GM12873 (cell line): Measurements from ENCODE around the gene ZNF780B.

Source experiments
- CTCF ChIP-seq: IDR thresholded peaks from 2 replicates; pipeline ENCODE4 v1.5.1; 2012; ENCODE audit warnings: low read depth, mild to moderate bottlenecking, moderate library complexity, low read length, control low read depth; ENCODE audit not compliant: insufficient read depth; ENCODE audit errors: missing control alignments

The ZNF780B gene

GRCh38 chr19:39997638-39998216 lies 58.3 kb downstream of the ZNF780B start:
- TF ChIP-seq CTCF = no peak

GRCh38 chr19:39996811-39997637 lies 59.0 kb downstream of the ZNF780B start, which contains the start of gene ZNF546:
ZNF546 (plus strand) TSS chr19:39997060; CDS start chr19:39998327, 1,267 bp downstream.
- no peak for TF ChIP-seq CTCF

GRCh38 chr19:39996218-39996810 lies 59.7 kb downstream of the ZNF780B start:
- TF ChIP-seq CTCF = no peak

- no peak for TF ChIP-seq CTCF
These were observed 60.2 kb downstream of the ZNF780B start for GRCh38 chr19:39995794-39996193.

- TF ChIP-seq CTCF = no peak
These were observed 61.7 kb downstream of the ZNF780B start for GRCh38 chr19:39994361-39994760.

GRCh38 chr19:39993605-39994004 lies 62.4 kb downstream of the ZNF780B start:
- no peak for TF ChIP-seq CTCF

GRCh38 chr19:39987596-39987995 lies 68.4 kb downstream of the ZNF780B start:
- no peak for TF ChIP-seq CTCF
